Superior temporal gyrus (tissue), 1 donor: ENCODE data around the gene XYLT2.
"Not testable (repeated sequence)": the region's sequence is repeated elsewhere in the genome, so short reads cannot be mapped to it uniquely, and the experiment has no call there.

ENCODE experiments used
- DNase-seq: peaks from one replicate; pipeline ENCODE4 v3.0.0-alpha.2; 2016; ENCODE audit errors: extremely low spot score

XYLT2 gene

DNA sequence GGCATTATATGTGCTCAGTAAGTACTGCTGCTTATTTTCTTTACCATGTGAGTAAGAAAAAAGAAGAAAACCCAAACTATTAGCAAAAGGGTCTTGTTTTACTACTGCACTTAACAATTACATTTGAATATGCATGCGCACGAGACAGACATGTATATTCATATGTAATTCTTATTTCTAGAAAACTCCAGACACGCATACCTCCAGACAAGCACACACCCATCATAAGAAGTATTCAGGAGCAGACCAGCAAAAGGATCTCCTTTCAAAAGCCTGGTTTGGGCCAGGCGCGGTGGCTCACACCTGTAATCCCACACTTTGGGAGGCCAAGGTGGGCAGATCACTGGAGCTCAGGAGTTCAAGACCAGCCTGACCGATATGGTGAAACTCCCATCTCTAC lies 43.6 kb downstream of the XYLT2 start:
- no peak for DNase-seq

DNA sequence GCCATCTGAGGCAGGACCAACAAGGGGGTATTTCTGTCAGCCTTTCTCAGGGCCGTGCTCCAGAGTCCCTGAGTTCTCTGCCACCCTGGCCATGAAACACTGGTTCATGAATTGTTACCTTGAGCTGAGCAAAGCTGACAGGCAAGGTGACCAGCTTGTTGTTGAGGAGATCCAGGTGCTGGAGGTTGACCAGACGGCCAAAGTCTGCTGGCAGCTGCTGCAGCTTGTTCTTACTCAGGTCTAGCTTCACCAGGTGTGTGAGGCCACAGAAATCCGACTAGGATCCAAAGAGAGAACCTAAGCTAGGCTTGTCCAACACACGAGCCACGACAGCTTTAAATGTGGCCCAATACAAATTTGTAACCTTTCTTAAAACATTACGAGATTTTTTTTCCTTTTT lies 46.7 kb downstream of the XYLT2 start:
- no peak for DNase-seq

DNA sequence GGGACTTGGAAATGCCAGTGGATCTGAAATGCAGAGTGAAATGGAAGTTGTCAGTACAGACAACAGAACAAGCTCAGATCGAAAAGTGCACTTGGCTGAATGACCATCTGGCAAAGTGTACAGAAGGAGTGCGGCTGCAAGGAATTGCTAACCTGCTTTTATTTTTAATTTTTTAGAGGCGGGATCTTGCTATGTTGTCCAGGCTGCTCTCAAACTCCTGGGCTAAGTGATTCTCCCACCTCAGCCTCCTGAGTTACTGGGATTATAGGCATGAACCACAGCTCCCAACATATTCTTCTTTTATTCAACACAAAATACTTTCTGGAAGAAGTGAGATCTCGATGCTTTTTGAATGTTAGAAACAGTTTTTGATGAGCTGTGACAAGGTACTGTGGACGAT lies 47.8 kb downstream of the XYLT2 start:
- DNase-seq = no peak

DNA sequence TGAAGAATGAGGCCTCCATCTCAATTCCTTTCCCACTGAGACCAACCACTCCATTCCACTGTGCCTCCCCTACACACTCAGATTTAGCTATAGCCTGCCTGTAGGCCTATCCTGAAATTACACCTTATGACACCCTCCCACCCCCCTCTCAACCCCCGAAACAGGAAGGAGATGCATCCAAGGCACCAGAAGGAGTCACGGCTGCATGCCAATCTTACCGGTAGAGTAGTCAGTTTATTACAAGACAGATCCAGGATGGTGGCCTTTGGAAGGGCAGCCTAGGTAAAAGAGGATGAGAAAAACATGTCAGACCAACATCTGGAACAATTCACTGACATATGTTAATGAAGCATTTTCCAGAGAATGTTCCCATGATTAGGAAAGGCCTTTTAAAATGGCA lies 48.8 kb downstream of the XYLT2 start:
- DNase-seq = no peak

DNA sequence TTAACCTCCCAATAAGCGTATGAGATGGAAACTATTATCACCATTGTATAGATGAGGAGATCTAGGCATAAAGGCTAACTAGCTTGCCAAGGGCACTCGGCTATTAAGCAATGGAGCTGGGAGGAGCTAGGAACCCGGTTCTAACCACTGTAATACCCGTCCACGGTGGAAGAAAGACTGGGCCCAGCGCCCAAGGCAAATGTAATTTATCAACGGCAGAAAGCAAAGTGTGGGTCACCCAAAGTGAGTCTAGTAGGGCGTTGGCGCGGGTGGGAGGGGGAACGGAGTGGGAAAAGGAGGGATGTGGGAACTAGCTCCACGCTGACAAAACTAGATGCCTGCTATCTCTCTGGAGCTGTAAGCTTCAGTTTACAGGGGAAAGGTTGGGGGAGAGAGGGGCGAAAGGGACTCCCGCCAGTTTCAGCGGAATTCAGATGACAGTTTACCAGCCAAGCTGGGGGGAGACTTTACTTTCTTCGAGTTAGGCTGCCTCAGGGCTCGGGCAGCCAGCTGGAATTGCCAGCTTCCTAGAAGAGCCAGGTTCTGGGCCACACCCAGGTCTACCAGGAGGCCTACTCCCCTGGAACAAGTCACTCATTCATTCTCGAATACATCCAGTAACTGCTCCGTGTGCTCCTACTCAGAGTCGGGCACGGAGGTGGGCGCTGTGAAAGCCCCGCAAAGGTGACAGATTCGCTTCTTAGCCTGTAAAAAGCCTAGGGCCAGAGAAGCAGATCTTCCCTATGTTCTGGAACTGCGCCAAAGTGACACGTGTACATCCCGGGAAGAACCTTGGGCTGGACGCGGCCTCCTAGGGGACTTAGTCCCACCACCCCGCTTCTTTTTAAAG lies 50.6 kb downstream of the XYLT2 start:
- no peak for DNase-seq

DNA sequence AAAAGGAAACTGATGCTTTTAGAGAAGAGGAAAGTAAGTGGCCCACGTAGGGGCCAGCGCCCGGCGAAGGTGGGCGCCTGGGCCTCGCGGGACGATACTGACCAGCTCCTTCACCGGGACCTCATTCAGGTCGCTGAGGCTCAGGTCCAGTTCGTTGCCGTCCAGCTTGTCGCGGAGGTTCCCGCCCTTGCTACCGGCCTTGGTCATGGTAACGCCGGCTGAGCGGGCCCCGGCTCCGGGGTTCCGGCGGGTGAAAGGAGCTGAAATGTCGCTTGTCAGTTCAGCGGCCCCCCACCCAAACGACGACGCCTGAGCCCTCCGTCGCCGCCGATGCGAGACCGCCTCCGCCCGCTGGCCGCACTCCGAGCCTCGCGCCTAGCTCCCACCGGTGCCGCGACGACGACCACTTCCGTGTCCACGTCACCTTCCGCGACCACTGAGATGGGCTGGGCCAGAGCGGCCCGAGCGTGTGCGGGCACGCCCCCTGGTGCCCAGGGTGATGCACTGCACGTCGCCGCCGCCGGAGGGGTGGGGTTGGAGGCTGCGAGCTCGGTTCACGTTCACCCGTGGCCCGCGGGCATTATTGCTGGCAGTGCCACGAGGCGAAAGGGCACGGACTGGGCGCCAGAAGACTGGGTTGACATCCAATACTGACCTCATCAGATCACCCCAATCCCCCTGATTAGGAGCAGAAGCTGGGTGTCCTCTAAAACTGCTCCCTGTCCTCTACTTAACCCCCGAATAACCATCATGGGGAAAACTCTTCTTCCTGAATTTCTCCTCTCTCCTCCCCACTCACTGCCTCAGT lies 51.4 kb downstream of the XYLT2 start, which contains the start of gene LRRC59:
Gene LRRC59 (minus strand): TSS at position 413 of the 808 bp plus-strand sequence. CDS start 206 bp downstream, at position 207.
- peak; percentile 75 for DNase-seq

DNA sequence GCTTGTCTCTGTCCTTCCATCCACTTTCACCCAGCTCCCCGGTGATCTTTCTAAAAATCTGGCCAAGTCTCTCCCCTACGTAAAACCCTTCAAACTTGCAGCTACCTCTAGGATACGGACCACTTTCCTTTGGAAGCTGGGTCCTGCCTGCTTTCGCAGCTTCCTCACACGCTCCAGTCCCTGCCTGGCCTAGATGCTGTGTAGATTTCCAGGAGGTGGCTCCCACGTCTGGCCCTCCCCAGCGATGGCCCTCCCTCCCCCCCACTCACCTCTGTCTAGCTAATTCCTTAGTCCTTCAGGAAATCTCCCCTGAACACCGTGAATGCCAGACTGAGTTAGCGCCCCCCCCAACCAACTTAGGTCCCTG lies 52.0 kb downstream of the XYLT2 start:
- DNase-seq = no peak

DNA sequence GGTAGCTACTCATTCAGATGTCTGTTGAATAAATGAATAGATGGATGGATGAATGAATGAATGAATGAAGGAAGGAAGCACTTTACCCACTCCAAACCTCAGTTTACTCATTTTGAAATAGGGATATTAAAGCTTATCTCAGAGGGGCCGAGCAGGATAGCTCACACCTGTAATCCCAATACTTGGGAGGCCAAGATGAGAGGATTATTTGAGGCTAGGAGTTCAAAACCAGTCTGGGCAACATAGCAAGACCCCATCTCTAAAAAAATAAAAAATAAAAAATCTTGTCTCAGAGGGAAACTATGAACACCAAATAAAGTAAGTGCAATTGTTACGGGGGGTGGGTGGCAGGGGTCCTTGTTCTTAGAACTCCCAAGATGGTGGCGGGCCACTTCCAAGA lies 52.7 kb downstream of the XYLT2 start:
- DNase-seq = not testable (repeated sequence)

DNA sequence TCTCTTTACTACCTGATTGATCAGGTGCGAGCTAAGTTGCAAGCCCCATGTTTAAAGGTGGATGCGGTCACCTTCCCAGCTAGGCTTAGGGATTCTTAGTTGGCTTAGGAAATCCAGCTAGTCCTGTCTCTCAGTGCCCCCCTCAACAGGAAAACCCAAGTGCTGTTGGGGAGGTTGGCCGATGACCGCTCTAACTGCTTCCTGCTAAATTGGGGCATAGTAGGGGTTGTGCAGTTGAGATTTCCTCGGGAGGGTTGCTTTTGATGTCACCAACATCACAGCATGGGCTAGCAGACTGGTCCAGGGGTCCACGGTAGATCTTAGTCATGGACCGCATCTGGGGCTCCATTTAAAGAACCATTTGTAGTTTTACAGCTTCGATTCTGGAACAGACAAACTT lies 53.7 kb downstream of the XYLT2 start:
- DNase-seq = not testable (repeated sequence)

DNA sequence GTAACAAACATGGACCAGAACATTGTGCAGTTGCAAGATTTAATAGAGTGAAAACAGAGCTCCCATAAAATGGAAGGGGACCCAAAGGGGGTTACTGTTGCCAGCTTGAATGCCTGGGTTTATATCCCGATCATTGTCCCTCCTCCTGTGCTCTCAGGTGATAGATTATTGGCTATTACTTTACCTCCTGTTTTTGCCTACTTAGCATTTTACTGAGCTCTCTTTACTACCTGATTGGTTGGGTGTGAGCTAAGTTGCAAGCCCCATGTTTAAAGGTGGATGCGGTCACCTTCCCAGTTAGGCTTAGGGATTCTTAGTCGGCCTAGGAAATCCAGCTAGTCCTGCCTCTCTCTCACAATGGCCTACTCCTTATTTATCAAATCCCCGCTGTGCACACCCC lies 59.4 kb downstream of the XYLT2 start:
- DNase-seq = not testable (repeated sequence)

DNA sequence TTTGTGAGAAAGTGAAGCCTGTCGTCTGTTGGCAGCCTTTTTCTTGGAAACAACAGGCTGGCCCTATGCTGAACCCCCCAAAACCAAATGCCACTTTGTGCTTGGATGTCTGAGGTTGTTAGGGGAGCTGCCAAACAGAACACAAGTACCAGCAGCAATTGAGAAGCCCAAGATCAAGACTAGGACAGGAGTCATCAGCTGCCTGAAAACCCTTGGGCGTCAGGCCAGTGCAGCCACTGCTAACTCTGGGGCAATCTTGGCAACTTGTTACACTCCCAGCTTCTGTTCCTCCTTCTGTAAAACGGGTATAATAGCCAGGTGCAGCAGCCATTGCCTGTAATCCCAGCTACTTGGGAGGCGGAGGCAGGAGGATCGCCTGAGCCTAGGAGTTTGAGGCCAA lies 60.7 kb downstream of the XYLT2 start:
- DNase-seq = no peak

DNA sequence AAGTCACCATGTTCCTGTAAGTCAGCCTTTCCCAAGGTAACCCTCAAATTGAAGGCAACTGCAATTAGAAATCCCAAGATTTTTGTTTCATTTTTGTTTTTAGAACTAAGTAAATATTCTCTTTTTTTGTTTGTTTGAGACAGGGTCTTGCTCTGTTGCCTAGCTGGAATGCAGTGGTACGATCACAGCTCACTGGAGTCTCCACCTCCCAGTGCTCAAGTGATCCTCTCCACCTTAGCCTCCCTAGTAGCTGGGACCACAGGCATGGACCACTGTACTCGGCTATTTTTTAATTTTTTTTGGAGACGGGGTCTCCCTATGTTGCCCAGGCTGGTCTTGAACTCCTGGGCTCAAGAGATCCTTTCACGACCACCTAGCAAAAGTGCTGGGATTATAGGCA lies 62.0 kb downstream of the XYLT2 start:
- DNase-seq = no peak
